H1 (cell line): ENCODE measurements around the gene GALNT18. TPM values are rescaled to one million over a fixed set of nuclear protein-coding genes. Genes with fewer than 3 reads are reported as not detected.

Experiments used
- CTCF ChIA-PET: fragments of 300-600 bp; sonication (Branson Sonifier 250); formaldehyde crosslinking; loops from one replicate; lab custom pipeline; 2021; ENCODE audit not compliant: partially characterized antibody; lab: Charles Lee
- POLR2A ChIA-PET: fragments of 300-600 bp; sonication (Branson Sonifier 250); formaldehyde crosslinking; loops from one replicate; lab custom pipeline; 2021; ENCODE audit warnings: inconsistent platforms; ENCODE audit not compliant: partially characterized antibody; lab: Charles Lee
- DNase-seq, 2 experiments: peaks; one replicate each; pipeline versions ENCODE4 v3.0.0 to v3.0.0-alpha.2; 2010 to 2022; ENCODE audit warnings: low spot score in 2 of 2, low read depth in 1 of 2, mixed read lengths in 1 of 2
- FAIRE-seq: peaks from 2 replicates; lab custom pipeline; 2011; peaks lifted over from hg19 to GRCh38; lab: Jason Lieb, UNC
- H2AFZ ChIP-seq: 2 replicates; pipeline ENCODE4 v1.8.1; 2012; ENCODE audit warnings: low read length, inconsistent platforms
- H2AK5ac ChIP-seq: 2 replicates; pipeline ENCODE4 v1.6.1; 2013; ENCODE audit warnings: low read depth, low read length
- H2BK120ac ChIP-seq: replicated peaks from 2 replicates; pipeline ENCODE3; 2013; ENCODE audit warnings: low read depth, low read length, inconsistent platforms
- H2BK12ac ChIP-seq: 2 replicates; pipeline ENCODE4 v1.6.1; 2013; ENCODE audit warnings: low read depth, low read length
- H2BK15ac ChIP-seq: 2 replicates; pipeline ENCODE4 v1.6.1; 2013; ENCODE audit warnings: low read length
- H2BK20ac ChIP-seq: 2 replicates; pipeline ENCODE4 v1.6.1; 2013; ENCODE audit warnings: low read length
- H2BK5ac ChIP-seq: 2 replicates; pipeline ENCODE4 v1.6.1; 2013; ENCODE audit warnings: low read depth, low read length
- H3K14ac ChIP-seq: 2 replicates; pipeline ENCODE4 v1.6.1; 2013; ENCODE audit warnings: inconsistent platforms; ENCODE audit not compliant: insufficient read length
- H3K18ac ChIP-seq: 2 replicates; pipeline ENCODE4 v1.6.1; 2013; ENCODE audit warnings: low read length; ENCODE audit errors: extremely low read depth
- H3K23ac ChIP-seq: 2 replicates; pipeline ENCODE4 v1.6.1; 2013; ENCODE audit warnings: inconsistent platforms; ENCODE audit not compliant: insufficient read length
- H3K23me2 ChIP-seq: 2 replicates; pipeline ENCODE4 v1.6.1; 2013; ENCODE audit warnings: low read depth, low read length
- H3K27ac ChIP-seq: 2 replicates; pipeline ENCODE4 v1.6.1; 2011; ENCODE audit warnings: low read depth, low read length, inconsistent platforms
- H3K27me3 ChIP-seq, 4 experiments: replicated peaks in 1 of 4; 1 replicate in 1 of 4; 2 replicates in 3 of 4; pipeline versions ENCODE4 v1.6.1 to v1.8.1; 2011 to 2013; ENCODE audit warnings: low read length in 3 of 4, mild to moderate bottlenecking in 3 of 4, inconsistent platforms in 2 of 4, mixed read lengths in 2 of 4, moderate library complexity in 1 of 4; ENCODE audit not compliant: control insufficient read depth in 3 of 4, insufficient read depth in 3 of 4; ENCODE audit errors: extremely low read depth in 1 of 4
- H3K36me3 ChIP-seq, 4 experiments: 2 replicates each; pipeline versions ENCODE4 v1.6.1 to v1.8.1; 2011 to 2013; ENCODE audit warnings: mild to moderate bottlenecking in 4 of 4, low read length in 3 of 4, moderate library complexity in 2 of 4, control low read depth in 1 of 4, inconsistent platforms in 1 of 4; ENCODE audit not compliant: insufficient read depth in 4 of 4, control insufficient read depth in 2 of 4
- H3K4ac ChIP-seq: replicated peaks from 2 replicates; pipeline ENCODE3; 2013; ENCODE audit warnings: low read length, low read depth, mixed read lengths, inconsistent platforms; ENCODE audit not compliant: insufficient read length
- H3K4me1 ChIP-seq, 4 experiments: replicated peaks in 1 of 4; 1 replicate in 1 of 4; 2 replicates in 3 of 4; pipeline versions ENCODE4 v1.6.1 to v1.8.1; 2011 to 2013; ENCODE audit warnings: low read length in 3 of 4, inconsistent platforms in 2 of 4, mixed read lengths in 1 of 4; ENCODE audit not compliant: insufficient read depth in 4 of 4, control insufficient read depth in 3 of 4
- H3K4me2 ChIP-seq, 2 experiments: 2 replicates each; pipeline versions ENCODE4 v1.6.1 to v1.8.1; 2011 to 2013; ENCODE audit warnings: low read depth in 2 of 2, low read length in 2 of 2, control low read depth in 1 of 2, inconsistent platforms in 1 of 2, mild to moderate bottlenecking in 1 of 2; ENCODE audit not compliant: insufficient read depth in 1 of 2
- H3K4me3 ChIP-seq, 4 experiments: fragments of 200-600, 300-600 bp in 1 of 4; sonication (generic), shearing (Covaris generic), sonication (Bioruptor Twin) in 1 of 4; 2 replicates each; pipeline versions ENCODE4 v1.5.1 to v1.8.1; 2011 to 2016; ENCODE audit warnings: low read length in 4 of 4, low read depth in 3 of 4, control low read depth in 2 of 4, inconsistent platforms in 2 of 4, mild to moderate bottlenecking in 2 of 4, mixed read lengths in 1 of 4, moderate library complexity in 1 of 4; ENCODE audit not compliant: insufficient read depth in 2 of 4; ENCODE audit errors: extremely low read depth in 1 of 4
- H3K56ac ChIP-seq: replicated peaks from 2 replicates; pipeline ENCODE3; 2013; ENCODE audit warnings: low read depth, mild to moderate bottlenecking, mixed read lengths, low read length, inconsistent platforms; ENCODE audit not compliant: insufficient read length
- H3K79me1 ChIP-seq: 2 replicates; pipeline ENCODE4 v1.6.1; 2013; ENCODE audit warnings: low read depth, low read length, control low read depth
- H3K79me2 ChIP-seq, 2 experiments: 2 replicates each; pipeline versions ENCODE4 v1.6.1 to v1.8.1; 2012 to 2013; ENCODE audit warnings: low read length in 2 of 2, mild to moderate bottlenecking in 2 of 2, inconsistent platforms in 1 of 2; ENCODE audit not compliant: insufficient read depth in 2 of 2, control insufficient read depth in 1 of 2
- H3K9ac ChIP-seq, 4 experiments: replicated peaks in 1 of 4; 1 replicate in 1 of 4; 2 replicates in 3 of 4; pipeline versions ENCODE4 v1.6.1 to v1.8.1; 2011 to 2013; ENCODE audit warnings: low read depth in 3 of 4, low read length in 3 of 4, control low read depth in 2 of 4, mild to moderate bottlenecking in 2 of 4, moderate library complexity in 2 of 4, inconsistent platforms in 1 of 4; ENCODE audit errors: extremely low read depth in 1 of 4
- H3K9me3 ChIP-seq, 2 experiments: 2 replicates each; pipeline versions ENCODE4 v1.6.1 to v1.8.1; 2012 to 2013; ENCODE audit warnings: mild to moderate bottlenecking in 2 of 2, moderate library complexity in 2 of 2, control low read depth in 1 of 2, inconsistent platforms in 1 of 2, low read depth in 1 of 2, low read length in 1 of 2, mixed read lengths in 1 of 2; ENCODE audit not compliant: insufficient read depth in 2 of 2
- H4K20me1 ChIP-seq, 2 experiments: replicated peaks in 1 of 2; 2 replicates each; pipeline versions ENCODE3 to v1.8.1; 2011 to 2013; ENCODE audit warnings: inconsistent platforms in 2 of 2, low read length in 2 of 2, mild to moderate bottlenecking in 1 of 2; ENCODE audit not compliant: insufficient read depth in 2 of 2, control insufficient read depth in 1 of 2
- H4K5ac ChIP-seq: 2 replicates; pipeline ENCODE4 v1.6.1; 2013; ENCODE audit warnings: low read length, low read depth, mixed read lengths, inconsistent platforms; ENCODE audit not compliant: insufficient read length
- H4K8ac ChIP-seq: 2 replicates; pipeline ENCODE4 v1.8.0; 2013; ENCODE audit warnings: mild to moderate bottlenecking, moderate library complexity, low read length, inconsistent platforms; ENCODE audit not compliant: insufficient read depth; ENCODE audit errors: extremely low read depth
- H4K91ac ChIP-seq: replicated peaks from 2 replicates; pipeline ENCODE3; 2013; ENCODE audit warnings: low read length, mixed read lengths, inconsistent platforms; ENCODE audit not compliant: insufficient read length
- MAFK ChIP-seq: IDR thresholded peaks from 2 replicates; pipeline ENCODE4 v1.6.1; 2012; ENCODE audit warnings: low read depth, mild to moderate bottlenecking, improper control_type of control experiment, low read length
- RFX5 ChIP-seq: IDR thresholded peaks from 2 replicates; pipeline ENCODE4 v1.6.1; 2011; ENCODE audit warnings: low read depth, low read length, improper control_type of control experiment, borderline replicate concordance
- WGBS, 2 experiments: shearing (Covaris generic) in 1 of 2; methylation state at CpG; one replicate each; pipeline versions ENCODE4 v1.1.6 to v1.1.7; 2013 to 2015; ENCODE audit warnings: low lambda C conversion rate in 2 of 2, mixed read lengths in 2 of 2, inconsistent platforms in 1 of 2, low coverage in 1 of 2, missing lambda C conversion rate in 1 of 2; ENCODE audit not compliant: insufficient replicate concordance in 2 of 2, insufficient coverage in 1 of 2, insufficient read length in 1 of 2; ENCODE audit errors: extremely low coverage in 1 of 2, missing lambda C conversion rate in 1 of 2; 5-methylcytosine and 5-hydroxymethylcytosine counted together
- polyA plus RNA-seq, 7 experiments: library from polyadenylated mRNA; depleted of rRNA in 3 of 7; stranded (reverse) in 5 of 7; unstranded in 2 of 7; fragments of >200 nt in 5 of 7; fragments of 200-250 nt in 2 of 7; gene quantifications; 1 replicate in 5 of 7; 2 replicates in 1 of 7; 4 replicates in 1 of 7; pipeline versions ENCODE4 v1.2.1 to v1.2.3, GENCODE V29; 2011 to 2013; ENCODE audit warnings: missing spikeins in 2 of 7, mixed read lengths in 2 of 7
- total RNA-seq: library from RNA; stranded (reverse); fragmentation: NEBNext Ultra II Directional; extraction: Animal tissue kit (Norgen Biotek cat#: 25700); gene quantifications from 2 replicates; pipeline ENCODE4 v1.2.1, GENCODE V29; 2021

The GALNT18 gene
- total and polyA plus RNA-seq, 2 of the 8 experiments (the other 6 are each of a cell fraction or from before 2014, with no cell fraction given): 6.0 to 9.4 TPM

DNA sequence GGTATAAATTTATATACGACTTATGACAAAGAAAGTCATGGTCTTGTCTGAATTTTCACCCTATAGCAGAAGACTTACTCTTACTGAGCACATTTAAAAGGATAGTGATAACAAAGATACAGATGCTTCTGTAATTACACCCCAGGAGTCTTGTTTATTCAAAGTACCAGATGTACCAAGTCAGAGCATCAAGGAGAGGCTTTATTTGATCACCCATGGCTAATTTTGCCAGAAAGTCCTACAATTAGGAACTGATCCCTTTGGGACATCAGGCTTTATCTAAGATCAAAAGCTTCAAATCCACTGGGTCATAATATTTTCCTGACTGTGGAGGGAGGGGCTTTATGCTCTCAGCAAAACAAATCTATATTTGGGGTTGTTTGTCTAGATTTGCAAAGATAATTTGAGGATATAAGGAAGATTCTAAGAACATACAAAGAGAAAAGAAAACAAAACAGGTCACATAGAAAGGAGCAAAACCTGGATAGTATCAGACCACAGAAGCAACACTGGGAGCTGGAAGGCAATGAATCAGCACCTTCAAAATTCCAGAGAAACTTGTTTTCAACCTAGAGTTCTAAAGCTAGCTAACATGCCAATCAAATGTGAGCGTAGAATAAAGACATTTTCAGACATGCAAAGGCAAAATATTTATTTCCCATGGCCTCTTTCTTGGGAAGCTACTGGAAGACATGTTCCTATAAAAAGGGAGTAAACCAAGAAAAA, 143.9 kb downstream of the GALNT18 start:
- CTCF ChIA-PET: interaction anchor here (0.7 to 2.3 kb wide), 9 partner anchors 8 to 455 kb away, joined by 3 to 5 read pairs (median 3); no protein-coding TSS in a partner anchor
- H3K79me1 ChIP-seq: no peaks in the 10 kb centered on the region

More for the DNA sequence above, 143.9 kb downstream of the GALNT18 start:
- Histone ChIP-seq H3K23me2 (no peaks in the 10 kb centered on the region), H2AK5ac (no peak overlapping the region), H3K27ac (no peak overlapping the region), H3K18ac (no peak overlapping the region), H3K23ac (no peak overlapping the region), H3K9me3 (no peaks in the 10 kb centered on the region), H4K20me1 (no peaks in the 10 kb centered on the region), H3K14ac (no peak overlapping the region), H2BK20ac (no peak overlapping the region), H2BK120ac (no peak overlapping the region), H2BK5ac (no peak overlapping the region), H3K4ac (no peak overlapping the region), H3K9ac (no peak overlapping the region), H3K4me2 (no peak overlapping the region), H3K27me3 (no peaks in the 10 kb centered on the region), H2AFZ (no peak overlapping the region), H3K36me3 (no peaks in the 10 kb centered on the region), H4K5ac (no peak overlapping the region), H3K79me2 (no peaks in the 10 kb centered on the region), H4K8ac (no peak overlapping the region), H3K4me3 (no peak overlapping the region), H3K4me1 (peaks cover 0 to 6% (median 3%) of the 10 kb centered on the region in 4 experiments; a peak in 3 of 7 replicates), H3K56ac (no peak overlapping the region), H4K91ac (no peak overlapping the region), H2BK15ac (no peak overlapping the region), H2BK12ac (no peak overlapping the region)
- FAIRE-seq (no peak), DNase-seq (no peak)
- TF ChIP-seq RFX5 (no peak), MAFK (0 out of 2 replicates have a peak, but pooled peaks have one; percentile 15)
- WGBS, 2 experiments: 88% methylated on average over 2 of the region's 2 CpGs; no CpG with 5 or more reads in 1 of the 2 experiments
- POLR2A ChIA-PET: no interaction called here
